GM19395 (cell line): Measurements from ENCODE around the gene REEP6.

ENCODE experiments used
- ATAC-seq: cut with Tn5 transposase; IDR thresholded peaks from one replicate; pipeline ENCODE4 v1.9.1; 2021; ENCODE audit warnings: mild to moderate bottlenecking, moderate library complexity; ENCODE audit not compliant: unreplicated experiment

The REEP6 gene

DNA sequence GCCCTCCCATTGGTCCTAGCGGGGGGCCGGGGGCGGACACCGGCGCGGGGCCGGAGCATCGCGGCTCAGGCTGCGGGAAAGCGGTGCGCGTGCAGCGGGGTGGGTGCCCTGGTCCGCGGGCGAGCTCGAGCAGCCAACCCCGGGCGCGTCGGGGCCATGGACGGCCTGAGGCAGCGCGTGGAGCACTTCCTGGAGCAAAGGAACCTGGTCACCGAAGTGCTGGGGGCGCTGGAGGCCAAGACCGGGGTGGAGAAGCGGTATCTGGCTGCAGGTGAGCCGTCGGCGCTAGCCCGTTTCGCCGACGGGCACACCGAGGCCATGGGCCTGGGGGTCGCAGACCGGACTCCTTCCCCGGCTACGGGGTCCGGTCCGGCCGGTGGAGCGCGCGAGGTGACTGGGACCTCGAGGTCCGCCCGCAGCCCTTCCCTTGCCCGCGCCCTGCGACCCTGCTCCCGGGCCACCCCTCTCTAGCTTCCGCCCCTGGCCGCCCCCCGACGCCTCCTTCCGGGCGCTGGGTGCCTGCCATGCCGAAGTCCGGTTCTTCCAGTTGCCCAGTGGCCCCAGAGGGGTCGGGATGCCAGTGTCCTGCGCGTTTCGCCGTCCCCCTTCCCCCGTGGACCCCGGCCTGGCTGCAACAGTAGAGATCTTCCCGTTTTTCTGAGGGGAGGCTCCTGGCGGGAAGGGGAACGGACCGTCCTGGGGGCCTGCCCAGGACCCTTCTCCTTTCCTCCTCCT is at the start of gene REEP6:
Gene REEP6, plus strand, starts transcription at position 68 of the 735 bp plus-strand sequence. Its CDS starts 89 bp downstream, at position 157.
- peak; percentile 4 for ATAC-seq

DNA sequence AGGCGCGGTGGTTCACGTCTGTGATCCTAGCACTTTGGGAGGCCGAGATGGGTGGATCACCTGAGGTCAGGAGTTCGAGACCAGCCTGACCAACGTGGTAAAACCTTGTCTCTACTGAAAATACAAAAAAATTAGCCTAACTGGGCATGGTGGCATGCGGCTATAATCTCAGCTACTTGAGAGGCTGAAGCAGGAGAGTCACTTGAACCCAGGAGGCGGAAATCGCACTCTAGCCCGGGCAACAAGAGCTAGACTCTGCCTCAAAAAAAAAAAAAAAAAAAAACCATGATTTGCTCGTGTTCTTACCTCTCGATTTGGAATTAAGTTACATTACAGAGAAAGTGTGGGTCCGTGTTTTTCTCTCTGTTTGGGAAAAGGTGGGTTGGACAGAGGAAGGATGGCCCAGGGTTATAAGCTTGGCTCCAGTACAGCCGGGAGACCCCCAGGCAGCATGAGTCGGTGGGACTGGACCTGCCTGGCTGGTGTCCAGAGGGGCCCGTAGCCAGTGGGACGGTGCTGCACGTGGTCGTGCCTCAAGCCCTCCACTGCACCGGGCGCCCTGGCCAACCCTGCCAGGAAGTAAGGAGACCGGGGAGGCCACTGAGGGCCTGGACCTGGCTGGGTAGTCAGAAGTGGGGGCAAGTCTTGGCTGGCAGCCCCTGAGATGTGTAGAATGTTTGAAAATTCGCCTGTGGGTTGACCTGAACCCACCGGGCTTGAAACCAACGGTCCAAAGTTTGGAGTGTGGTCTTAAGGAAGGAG is 49.1 kb upstream of the REEP6 start:
- no peak for ATAC-seq

DNA sequence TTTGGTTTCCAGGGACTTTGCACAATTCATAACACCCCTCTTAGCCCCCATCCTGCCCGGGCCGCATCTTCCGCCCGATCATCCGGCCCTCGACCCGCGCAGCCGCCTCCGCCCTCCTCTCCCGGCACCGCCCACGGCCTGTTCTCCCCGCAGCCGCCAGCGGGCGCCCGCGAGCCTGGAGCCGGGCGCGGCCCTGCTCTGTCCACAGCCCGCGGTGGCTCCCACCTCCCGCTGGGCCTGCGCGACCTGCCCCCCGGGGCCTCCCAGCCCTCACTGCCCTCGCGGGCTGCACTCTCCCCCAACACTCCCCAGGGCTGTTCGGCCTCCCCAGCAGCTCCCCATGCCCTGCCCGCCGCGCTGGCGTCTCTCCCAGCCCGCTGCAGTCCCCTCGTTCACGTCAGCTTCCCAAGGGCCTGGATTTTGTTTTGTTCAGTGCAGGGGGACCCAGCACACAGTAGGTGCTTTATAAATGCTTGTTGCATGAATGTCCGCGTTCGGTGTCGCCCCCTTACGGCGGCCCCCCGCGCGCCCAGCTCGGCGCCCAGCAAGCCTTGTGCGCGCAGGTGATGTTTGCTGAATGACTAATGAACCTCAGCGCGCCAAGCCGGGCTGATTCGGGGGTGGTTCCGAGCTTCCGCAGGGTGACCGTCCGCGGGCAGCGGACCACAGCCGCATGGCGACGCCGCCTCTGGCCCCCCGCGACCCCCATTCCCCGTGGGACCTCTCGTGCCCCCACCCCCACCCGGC is 45.6 kb upstream of the REEP6 start:
- no peak for ATAC-seq

DNA sequence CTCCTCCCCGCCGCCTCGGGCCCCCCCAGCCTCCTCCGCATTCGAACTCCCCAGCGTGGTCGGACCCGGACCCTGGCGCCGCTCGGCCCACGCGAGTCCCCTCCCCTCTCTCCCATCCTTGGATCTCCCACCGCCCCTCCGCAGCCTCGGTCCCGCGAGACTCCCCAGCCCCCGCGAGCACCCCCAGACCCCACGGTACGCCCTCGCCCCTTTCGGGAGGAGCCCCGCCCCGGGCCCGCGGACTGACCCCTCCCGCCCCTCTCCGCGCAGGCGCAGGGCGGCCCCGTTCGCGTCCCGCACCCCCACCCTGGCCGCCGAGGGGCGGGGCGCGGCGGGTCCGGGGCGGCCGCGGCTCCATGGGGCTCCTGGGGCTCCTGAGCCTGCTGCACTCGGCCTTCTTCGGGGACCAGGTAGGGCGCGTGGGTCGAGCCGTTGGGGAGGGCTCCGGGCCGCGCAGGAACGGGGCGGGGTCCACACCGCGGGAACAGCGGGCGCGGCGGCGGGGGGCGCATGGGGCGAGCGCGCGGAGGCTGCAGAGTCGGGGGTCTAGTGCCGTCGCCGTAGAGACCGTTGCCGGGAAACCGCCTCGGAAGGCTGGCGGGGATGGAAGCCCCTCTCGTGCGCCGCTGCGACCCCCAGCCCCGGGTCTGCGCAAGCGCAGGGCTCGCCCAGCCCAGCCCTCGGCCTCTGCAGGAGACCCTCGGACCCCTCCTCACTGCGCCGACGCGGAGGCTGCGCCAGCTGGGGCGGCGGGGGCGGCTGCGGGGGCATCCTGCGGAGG is 44.9 kb upstream of the REEP6 start:
- ATAC-seq: no peak

DNA sequence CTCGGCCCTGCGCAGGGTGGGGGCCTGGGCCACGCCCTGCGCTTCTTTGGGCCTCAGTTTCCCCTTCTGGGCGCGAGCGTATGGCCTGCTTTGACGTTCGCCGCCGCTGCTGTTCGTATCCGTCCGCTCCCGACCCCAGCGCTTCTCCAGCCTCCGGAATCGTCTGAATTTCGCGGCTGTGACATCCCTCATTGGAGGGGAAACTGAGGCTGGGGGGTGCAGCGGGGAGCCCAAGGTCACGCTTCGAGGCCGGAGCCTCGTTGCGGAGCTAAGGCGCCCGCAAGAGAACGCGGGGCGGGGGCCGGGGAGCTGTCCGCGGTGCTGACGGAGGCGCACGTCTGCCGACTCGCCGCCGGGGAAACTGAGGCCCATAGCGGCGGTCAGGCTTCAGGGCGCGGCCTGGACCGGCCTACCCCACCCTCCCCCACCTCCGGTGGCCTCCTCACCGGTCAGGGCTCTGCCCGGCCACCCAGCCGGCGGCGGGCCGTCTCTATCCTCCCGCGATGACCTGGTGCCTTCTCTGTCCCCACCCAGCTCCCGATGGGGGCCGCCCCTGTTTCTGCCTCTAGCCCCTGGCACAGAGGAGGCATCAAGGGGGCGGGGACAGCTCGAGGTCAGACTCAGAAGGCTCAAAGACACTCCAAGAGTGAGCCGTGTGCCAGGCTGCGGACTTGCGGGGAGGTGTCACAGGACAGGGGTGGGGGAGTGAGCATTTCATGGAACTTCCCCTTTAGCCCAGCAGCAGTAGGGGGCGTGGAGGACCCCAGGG is 44.1 kb upstream of the REEP6 start:
- ATAC-seq: no peak

DNA sequence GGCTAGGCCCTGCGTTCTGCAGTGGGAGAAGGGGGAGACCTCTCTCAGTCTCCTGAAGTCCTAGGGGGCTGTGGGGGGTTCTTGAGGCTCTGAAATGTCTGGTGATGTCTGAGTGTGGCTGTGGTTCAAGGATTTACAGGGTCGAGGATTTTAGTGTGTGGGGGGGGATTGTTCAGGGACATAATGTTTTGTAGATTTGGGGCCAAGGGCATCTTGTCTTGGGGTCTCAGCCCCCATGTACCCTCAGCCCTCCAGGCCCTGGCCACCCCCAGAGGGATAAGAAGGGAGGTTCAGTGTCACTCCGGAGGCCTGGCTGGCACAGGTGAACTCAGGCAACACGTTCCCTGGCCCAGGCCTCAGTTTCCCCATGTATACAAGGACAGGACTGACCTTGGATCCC is 43.5 kb upstream of the REEP6 start:
- ATAC-seq: no peak

DNA sequence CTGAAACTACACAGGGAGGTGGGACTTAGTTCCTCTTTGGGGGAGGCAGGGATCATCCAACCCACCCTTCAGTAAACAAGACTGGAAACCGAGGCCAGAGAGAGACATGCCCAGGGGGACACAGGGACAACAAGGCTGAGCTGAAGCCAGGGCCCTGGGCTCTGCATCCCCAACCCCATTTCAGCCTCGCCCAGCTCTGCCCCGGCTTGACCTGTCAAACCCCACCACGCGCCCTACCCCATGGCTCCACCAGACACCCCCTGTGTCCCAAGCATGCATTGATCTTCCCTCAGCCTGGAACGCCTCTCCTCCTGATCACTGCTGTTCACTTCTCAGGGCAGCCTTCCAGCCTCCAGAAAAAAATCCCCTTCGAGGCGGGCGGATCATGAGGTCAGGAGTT is 43.0 kb upstream of the REEP6 start:
- ATAC-seq: no peak

DNA sequence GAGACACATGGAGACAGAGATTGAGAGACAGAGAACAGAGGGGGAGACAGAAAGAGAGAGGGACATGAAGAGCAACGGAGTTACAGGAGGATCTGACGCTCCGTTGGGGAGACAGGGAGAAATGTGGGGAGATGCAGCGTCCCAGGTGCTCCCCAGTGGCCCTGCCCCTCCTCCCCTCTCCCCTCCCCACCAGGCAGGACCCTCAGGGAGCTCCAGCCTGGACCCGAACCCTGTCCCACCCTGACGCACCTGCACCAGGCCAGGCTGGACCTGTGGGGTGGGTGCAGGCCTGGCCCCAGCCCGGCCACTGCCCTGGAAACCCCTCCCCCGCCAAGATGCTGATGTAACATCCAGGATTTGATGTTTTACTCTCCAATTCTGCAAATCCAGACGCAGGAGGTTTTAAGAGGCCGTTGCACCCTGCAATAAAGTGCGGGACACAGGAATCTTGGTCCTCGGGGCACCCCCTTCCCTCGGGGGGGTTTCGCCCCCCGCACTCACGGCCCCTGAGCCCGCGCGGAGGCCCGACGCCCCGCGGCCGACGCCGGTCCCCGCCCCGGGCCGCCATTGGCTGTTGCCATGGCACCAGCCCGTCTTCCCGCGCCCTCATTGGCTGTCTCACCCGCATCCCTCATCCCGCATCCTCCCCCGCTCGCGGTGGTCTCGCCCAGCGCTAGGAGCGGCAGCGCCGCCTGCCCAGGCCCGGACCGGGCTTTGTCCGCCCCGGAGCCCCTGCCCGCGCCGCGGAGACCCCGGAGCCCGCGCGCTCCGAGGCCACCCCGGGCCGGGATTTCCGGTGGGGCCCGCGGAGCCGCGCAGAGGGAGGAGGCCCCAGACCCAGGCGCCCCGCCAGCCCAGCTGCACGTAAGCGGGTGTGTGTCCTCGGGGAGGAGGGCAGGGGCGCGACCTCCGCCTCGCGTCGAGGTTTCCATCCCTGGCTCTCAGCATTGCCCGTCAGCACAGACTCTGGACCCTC is 41.2 kb upstream of the REEP6 start, which contains the start of gene APC2:
Gene APC2, plus strand, starts transcription at position 655 of the 976 bp plus-strand sequence. CDS start 2,881 bp downstream, outside the sequence.
- ATAC-seq: no peak

DNA sequence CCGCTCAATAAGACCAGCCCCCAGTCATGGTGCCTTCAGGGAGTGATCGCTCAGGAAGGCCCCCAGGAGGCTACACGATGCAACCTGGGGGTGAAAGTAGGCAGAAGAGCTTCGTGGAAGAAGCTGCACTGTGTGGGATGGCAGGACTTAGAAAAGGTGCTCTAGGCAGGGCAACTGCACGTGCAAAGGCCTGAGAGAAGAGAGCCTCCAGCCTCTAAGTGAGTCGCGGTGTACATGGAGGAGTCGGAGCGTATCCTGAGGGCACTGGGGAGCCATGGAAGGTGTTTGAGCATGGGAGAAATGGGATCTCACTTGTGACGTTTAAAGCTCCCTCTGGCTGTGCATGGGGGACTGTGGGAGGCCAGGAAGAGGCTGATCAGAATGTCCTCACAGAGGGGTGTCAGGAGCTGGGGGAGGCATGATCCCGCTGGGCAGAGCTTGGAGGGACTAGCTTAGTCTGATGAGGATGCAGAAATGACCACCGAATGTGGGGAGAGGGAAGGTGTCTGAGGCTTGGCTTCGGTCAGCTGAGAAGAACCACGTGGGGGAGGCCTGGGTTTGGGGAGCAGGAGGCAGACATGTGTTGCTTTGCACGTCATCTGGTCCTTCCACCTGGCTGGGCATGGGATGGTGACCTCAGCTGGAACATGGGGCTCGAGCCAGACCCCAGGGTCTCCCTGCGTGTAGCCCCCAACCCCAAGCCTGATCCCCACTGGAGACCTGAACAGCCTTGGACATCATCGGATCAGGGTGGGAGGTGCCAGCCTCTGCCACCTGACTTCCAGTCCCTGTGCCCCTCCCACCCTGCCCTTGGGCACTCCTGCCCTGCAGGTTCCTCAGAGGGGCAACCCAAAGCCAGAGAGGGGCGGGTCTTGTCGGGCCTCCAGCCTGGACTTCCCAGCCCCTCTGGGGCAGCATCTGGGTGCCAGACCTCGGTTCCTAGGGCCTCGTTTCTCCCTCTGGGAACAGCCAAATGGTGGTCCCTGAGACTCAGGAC is 39.9 kb upstream of the REEP6 start:
- no peak for ATAC-seq

DNA sequence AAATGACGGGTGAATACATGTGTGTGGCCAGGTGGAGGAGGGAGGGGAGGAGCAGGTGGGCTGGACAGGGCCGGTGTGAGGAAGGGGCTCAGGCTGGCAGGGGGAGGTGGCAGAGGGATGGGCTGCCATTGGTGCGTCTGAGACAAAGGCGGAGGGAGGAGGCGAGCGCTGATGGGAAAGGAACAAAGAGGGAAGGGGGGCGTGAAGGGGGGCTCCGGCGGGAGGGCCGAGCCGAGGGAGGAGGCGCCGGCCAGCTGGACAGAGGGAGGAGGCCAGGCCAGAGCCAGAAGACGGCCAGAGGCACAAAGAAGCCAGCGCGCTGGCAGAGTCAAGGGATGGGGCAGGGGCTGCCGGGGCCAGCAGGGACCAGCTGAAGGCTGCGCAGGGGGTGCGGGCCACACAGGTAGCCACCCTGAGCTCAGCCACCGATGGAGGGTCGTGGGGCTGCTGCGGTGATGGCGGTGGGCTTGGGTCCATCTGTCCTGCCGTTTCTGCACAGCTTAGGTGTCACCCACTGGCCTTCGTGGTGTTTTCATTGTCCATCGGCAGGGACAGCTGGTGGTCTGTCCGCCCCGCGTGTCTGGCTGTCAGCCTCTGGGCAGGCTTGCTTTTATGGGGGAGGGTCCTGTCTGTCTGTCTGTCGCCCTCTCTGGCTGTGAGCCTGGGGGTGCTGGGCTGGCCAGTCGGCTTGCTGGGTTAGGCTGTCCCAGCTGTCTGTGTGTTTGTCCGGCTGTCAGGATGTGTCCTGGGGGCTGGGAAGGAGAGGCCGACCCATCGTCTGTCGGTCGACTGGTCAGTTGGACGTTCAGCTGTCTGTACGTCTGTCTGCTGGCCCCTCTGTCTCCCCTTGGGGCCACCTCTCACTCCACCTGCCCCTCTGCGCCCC is 38.8 kb upstream of the REEP6 start:
- no peak for ATAC-seq

DNA sequence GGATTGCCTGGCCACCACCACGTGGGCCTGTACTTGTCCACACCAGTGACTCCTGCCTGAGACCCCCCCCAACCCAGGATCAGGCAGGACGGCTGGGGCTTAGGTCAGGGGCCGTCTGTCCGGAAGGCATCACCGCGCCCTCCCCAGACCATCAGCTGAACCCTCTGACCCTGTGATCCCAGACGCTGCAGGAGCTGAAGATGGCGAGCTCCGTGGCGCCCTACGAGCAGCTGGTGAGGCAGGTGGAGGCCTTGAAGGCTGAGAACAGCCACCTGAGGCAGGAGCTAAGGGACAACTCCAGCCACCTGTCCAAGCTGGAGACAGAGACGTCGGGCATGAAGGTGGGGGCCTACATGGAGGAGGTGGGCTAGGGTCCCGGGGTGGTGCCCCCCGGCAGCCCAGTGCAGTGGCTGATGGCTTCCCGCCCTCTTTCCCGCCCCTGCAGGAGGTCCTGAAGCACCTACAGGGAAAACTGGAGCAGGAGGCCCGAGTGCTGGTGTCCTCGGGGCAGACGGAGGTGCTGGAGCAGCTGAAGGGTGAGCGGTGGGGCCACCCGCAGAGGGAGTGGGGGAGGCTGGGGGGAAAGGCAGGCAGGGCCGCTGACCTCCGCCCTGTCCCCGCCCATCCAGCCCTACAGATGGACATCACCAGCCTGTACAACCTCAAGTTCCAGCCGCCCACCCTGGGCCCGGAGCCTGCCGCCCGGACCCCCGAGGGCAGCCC is 38.0 kb upstream of the REEP6 start:
- no peak for ATAC-seq

DNA sequence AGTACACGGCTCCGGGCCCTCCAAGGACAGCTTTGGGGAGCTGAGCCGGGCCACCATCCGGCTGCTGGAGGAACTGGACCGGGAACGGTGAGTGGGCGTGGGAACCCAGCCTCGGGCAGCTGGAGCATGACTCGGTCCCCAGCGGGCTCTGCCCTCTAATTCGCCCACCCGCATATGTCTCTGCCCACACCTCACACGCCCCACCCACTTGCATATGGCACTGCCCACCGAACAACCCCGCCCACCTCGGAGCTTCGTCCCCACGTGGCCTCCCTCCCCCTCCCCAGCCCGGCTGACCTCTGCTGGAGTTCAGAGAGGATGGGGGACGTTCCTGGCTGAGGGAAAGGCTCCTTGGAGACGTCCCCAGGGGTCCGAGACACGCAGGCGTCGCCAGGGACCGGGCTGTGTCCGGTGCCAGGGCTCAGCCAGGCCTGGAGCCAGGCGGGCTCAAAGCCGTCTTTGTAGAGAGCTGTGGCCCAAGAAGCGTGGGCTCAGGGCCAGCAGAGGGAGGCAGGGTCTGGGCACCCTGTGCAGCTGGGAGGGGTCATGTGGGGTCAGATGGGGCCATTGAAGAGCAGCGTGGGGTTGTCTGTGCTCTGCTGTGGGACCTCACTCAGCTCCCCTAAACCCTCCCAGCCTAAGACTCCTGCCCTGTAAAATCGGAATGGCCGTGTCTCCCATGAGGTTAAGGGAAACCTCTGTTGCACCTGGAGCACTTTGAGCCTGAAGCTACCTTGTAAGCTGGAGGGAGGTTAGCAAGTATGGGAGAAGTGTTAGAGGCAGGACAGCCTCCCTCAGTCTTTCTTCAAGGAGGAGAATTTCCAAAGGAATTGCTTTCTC is 37.2 kb upstream of the REEP6 start:
- no peak for ATAC-seq

DNA sequence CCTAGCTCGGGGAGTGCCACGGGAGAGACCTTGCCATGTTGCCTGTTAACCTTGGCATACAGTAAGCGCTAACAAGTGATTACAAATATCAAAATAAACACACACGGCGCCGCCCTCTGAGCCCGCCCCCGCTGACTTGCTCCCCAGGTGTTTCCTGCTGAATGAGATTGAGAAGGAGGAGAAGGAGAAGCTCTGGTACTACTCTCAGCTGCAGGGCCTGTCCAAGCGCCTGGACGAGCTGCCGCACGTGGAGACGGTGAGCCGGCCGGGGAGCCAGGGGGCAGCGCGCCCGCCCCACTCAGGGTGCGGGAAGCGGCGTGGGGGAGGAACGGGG is 36.0 kb upstream of the REEP6 start:
- no peak for ATAC-seq

DNA sequence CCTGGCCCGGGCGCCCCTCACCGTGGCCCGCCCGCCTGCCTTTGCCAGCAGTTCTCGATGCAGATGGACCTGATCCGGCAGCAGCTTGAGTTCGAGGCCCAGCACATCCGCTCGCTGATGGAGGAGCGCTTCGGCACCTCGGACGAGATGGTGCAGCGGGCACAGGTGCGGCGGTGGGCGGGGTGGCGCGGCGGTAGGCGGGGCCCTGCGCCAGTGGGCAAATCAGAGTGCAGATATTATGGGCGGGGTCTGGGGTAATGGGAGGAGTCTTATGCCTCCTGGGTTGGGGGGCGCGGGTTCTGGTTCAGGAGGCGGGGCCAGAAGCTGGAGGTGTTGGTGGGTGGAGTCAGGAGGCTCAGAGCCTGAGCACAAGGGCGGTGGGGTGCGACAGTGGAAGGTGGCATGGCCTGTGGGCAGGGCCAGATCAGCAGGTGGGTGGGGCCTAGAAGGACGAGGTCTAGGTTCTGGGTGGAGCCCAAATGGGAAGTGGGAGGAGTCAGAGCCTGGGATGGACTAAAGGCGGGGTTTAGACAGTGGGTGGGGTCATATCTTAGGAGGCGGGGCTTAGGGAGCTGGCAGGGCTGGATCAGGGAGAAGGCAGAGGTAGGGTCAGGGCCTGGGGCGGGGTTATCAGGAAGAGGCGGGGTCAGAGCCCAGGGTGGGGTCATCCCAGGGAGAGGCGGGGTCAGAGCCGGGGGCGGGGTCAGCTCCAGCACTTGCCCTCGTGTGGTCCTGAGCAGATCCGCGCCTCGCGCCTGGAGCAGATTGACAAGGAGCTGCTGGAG is 35.5 kb upstream of the REEP6 start:
- ATAC-seq: no peak
